ENCODE results near the gene LAMTOR4.
A peak's percentile ranks its signal among the peaks of the same experiment; 100 is the strongest.
"Not testable (repeated sequence)": the region's sequence is repeated elsewhere in the genome, so short reads cannot be mapped to it uniquely, and the experiment has no call there.

The LAMTOR4 gene

GRCh38 chr7:100171087-100171681 is 22.5 kb downstream of the LAMTOR4 start:
- DNase-seq (ENCODE audit: low spot score): no peak

- no peak for DNase-seq (ENCODE audit: low spot score)
Observed at GRCh38 chr7:100171840-100172239, 23.1 kb downstream of the LAMTOR4 start.

GRCh38 chr7:100173806-100174495 is 25.2 kb downstream of the LAMTOR4 start:
- DNase-seq (ENCODE audit: low spot score): no peak

GRCh38 chr7:100174582-100174981 is 25.9 kb downstream of the LAMTOR4 start:
- no peak for DNase-seq (ENCODE audit: low spot score)

GRCh38 chr7:100175296-100175935 is 26.7 kb downstream of the LAMTOR4 start:
- DNase-seq (ENCODE audit: low spot score): no peak

GRCh38 chr7:100176096-100177044 is 27.7 kb downstream of the LAMTOR4 start:
- peak; percentile 18 for DNase-seq (ENCODE audit: low spot score)

- DNase-seq (ENCODE audit: low spot score): peak; percentile 89
Observed at GRCh38 chr7:100177045-100178001, 28.6 kb downstream of the LAMTOR4 start, which contains the start of the genes GPC2 and STAG3. Gene GPC2, minus strand, starts transcription at chr7:100177381. Its CDS starts 182 bp downstream, at chr7:100177199. Gene STAG3, plus strand, starts transcription at chr7:100177918. Its CDS starts 2,639 bp downstream, at chr7:100180557.

- DNase-seq (ENCODE audit: low spot score): not testable (repeated sequence)
Observed at GRCh38 chr7:100180084-100180483, 31.4 kb downstream of the LAMTOR4 start.

GRCh38 chr7:100182616-100183015 is 33.9 kb downstream of the LAMTOR4 start:
- DNase-seq (ENCODE audit: low spot score): not testable (repeated sequence)

- not testable (repeated sequence) for DNase-seq (ENCODE audit: low spot score)
Observed at GRCh38 chr7:100183090-100183489, 34.4 kb downstream of the LAMTOR4 start.

- no peak for DNase-seq (ENCODE audit: low spot score)
Observed at GRCh38 chr7:100185726-100186125, 37.0 kb downstream of the LAMTOR4 start.

- DNase-seq (ENCODE audit: low spot score): no peak
Observed at GRCh38 chr7:100189061-100189460, 40.3 kb downstream of the LAMTOR4 start.

GRCh38 chr7:100190048-100190711 is 41.5 kb downstream of the LAMTOR4 start:
- no peak for DNase-seq (ENCODE audit: low spot score)

GRCh38 chr7:100191775-100192174 is 43.1 kb downstream of the LAMTOR4 start:
- DNase-seq (ENCODE audit: low spot score): no peak

- not testable (repeated sequence) for DNase-seq (ENCODE audit: low spot score)
Observed at GRCh38 chr7:100192281-100192862, 43.7 kb downstream of the LAMTOR4 start.

GRCh38 chr7:100192969-100193368 is 44.3 kb downstream of the LAMTOR4 start:
- DNase-seq (ENCODE audit: low spot score): no peak

GRCh38 chr7:100195222-100195621 is 46.5 kb downstream of the LAMTOR4 start:
- no peak for DNase-seq (ENCODE audit: low spot score)

- not testable (repeated sequence) for DNase-seq (ENCODE audit: low spot score)
Observed at GRCh38 chr7:100195901-100196322, 47.2 kb downstream of the LAMTOR4 start.

- no peak for DNase-seq (ENCODE audit: low spot score)
Observed at GRCh38 chr7:100198266-100198665, 49.5 kb downstream of the LAMTOR4 start.

GRCh38 chr7:100200693-100201092 is 52.0 kb downstream of the LAMTOR4 start:
- no peak for DNase-seq (ENCODE audit: low spot score)
